ENCODE data around the gene ROR2.
"Not testable (repeated sequence)": the region's sequence is repeated elsewhere in the genome, so short reads cannot be mapped to it uniquely, and the experiment has no call there.

The ROR2 gene

GRCh38 chr9:91555132-91555531 is 394.9 kb downstream of the ROR2 start:
- TF ChIP-seq, protein P1, sequence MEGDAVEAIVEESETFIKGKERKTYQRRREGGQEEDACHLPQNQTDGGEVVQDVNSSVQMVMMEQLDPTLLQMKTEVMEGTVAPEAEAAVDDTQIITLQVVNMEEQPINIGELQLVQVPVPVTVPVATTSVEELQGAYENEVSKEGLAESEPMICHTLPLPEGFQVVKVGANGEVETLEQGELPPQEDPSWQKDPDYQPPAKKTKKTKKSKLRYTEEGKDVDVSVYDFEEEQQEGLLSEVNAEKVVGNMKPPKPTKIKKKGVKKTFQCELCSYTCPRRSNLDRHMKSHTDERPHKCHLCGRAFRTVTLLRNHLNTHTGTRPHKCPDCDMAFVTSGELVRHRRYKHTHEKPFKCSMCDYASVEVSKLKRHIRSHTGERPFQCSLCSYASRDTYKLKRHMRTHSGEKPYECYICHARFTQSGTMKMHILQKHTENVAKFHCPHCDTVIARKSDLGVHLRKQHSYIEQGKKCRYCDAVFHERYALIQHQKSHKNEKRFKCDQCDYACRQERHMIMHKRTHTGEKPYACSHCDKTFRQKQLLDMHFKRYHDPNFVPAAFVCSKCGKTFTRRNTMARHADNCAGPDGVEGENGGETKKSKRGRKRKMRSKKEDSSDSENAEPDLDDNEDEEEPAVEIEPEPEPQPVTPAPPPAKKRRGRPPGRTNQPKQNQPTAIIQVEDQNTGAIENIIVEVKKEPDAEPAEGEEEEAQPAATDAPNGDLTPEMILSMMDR (IDR thresholded peaks at IDR 0.05; ENCODE audit: insufficient read depth, low read length, missing control alignments) = no peak
- H3K4me3 ChIP-seq (ENCODE audit: low read depth, low read length) = no peak overlapping the region
- CTCF ChIA-PET = interaction anchor here (1.3 kb wide), 1 partner anchor 9 kb away, joined by 3 read pairs; no protein-coding TSS in a partner anchor
- POLR2A ChIA-PET = no interaction called here
- no peak for DNase-seq (ENCODE audit: low read depth, low spot score)

GRCh38 chr9:91549177-91549576 is 400.9 kb downstream of the ROR2 start:
- DNase-seq (ENCODE audit: low read depth, low spot score) = no peak
- H3K4me3 ChIP-seq (ENCODE audit: low read depth, low read length) = no peak overlapping the region
- ChIA-PET POLR2A (no interaction called here), CTCF (interaction anchor here (1.1 kb wide), 1 partner anchor 13 kb away, joined by 3 read pairs; no protein-coding TSS in a partner anchor)
- TF ChIP-seq, protein P1 (IDR thresholded peaks at IDR 0.05; ENCODE audit: insufficient read depth, low read length, missing control alignments) = no peak

GRCh38 chr9:91547081-91547480 is 402.9 kb downstream of the ROR2 start:
- ChIA-PET CTCF (interaction anchor here (0.8 to 1.1 kb wide), 4 partner anchors 8 to 632 kb away, joined by 3 read pairs; no protein-coding TSS in a partner anchor), POLR2A (interaction anchor here (0.6 kb wide), 1 partner anchor 123 kb away, joined by 3 read pairs; no protein-coding TSS in a partner anchor)

GRCh38 chr9:91546574-91546973 is 403.5 kb downstream of the ROR2 start:
- peak; percentile 42 for DNase-seq (ENCODE audit: low read depth, low spot score)
- CTCF ChIA-PET = interaction anchor here (0.8 to 1.1 kb wide), 4 partner anchors 9 to 632 kb away, joined by 3 read pairs; no protein-coding TSS in a partner anchor
- no peak overlapping the region for H3K4me3 ChIP-seq (ENCODE audit: low read depth, low read length)
- TF ChIP-seq, protein P1 (IDR thresholded peaks at IDR 0.05; ENCODE audit: insufficient read depth, low read length, missing control alignments) = no peak
- POLR2A ChIA-PET = interaction anchor here (0.6 kb wide), 1 partner anchor 123 kb away, joined by 3 read pairs; no protein-coding TSS in a partner anchor

More at GRCh38 chr9:91547081-91547480, 402.9 kb downstream of the ROR2 start:
- TF ChIP-seq, protein P1 (IDR thresholded peaks at IDR 0.05; ENCODE audit: insufficient read depth, low read length, missing control alignments) = no peak
- H3K4me3 ChIP-seq (ENCODE audit: low read depth, low read length) = no peak overlapping the region
- DNase-seq (ENCODE audit: low read depth, low spot score) = no peak

GRCh38 chr9:91541734-91542133 is 408.3 kb downstream of the ROR2 start:
- no peak overlapping the region for H3K4me3 ChIP-seq (ENCODE audit: low read depth, low read length)
- no peak for DNase-seq (ENCODE audit: low read depth, low spot score)
- TF ChIP-seq, protein P1 (IDR thresholded peaks at IDR 0.05; ENCODE audit: insufficient read depth, low read length, missing control alignments) = no peak
- POLR2A ChIA-PET = no interaction called here
- CTCF ChIA-PET = no interaction called here

DNA sequence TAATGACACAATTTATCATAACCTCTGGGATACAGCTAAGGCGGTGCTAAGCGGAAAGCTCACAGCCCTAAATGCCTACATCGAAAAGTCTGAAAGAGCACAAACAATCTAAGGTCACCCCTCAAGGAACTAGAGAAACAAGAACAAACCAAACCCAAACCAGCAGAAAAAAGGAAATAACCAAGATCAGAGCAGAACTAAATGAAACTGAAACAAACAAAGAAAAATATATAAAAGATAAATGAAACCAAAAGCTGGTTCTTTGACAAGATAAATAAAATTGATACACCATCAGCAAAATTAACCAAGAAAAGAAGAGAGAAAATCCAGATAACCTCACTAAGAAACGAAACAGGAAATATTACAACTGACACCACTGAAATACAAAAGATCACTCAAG is 409.5 kb downstream of the ROR2 start:
- POLR2A ChIA-PET; H3K4me3 ChIP-seq (ENCODE audit: low read depth, low read length); CTCF ChIA-PET; DNase-seq (ENCODE audit: low read depth, low spot score): not testable (repeated sequence)

- ChIA-PET CTCF (no interaction called here), POLR2A (no interaction called here)
- TF ChIP-seq, protein P1 (IDR thresholded peaks at IDR 0.05; ENCODE audit: insufficient read depth, low read length, missing control alignments) = no peak
- DNase-seq (ENCODE audit: low read depth, low spot score) = no peak
- H3K4me3 ChIP-seq (ENCODE audit: low read depth, low read length) = no peak overlapping the region
Measured at GRCh38 chr9:91536211-91536691, 413.8 kb downstream of the ROR2 start.
